AG04449 (cell line): ENCODE results near the gene KCNA2.

Experiments
- CTCF ChIA-PET: fragments of 350-600 bp; formaldehyde crosslinking; extraction: SDS; loops from one replicate; lab custom pipeline; 2021; ENCODE audit warnings: antibody characterized with exemption; lab: Yijun Ruan, JAX
- POLR2A ChIA-PET: fragments of 400-600, 350-600 bp; formaldehyde crosslinking; extraction: SDS; loops from one replicate; lab custom pipeline; 2020; ENCODE audit warnings: antibody characterized with exemption, inconsistent platforms; lab: Yijun Ruan, JAX
- DNase-seq: peaks from one replicate; pipeline ENCODE4 v3.0.0-alpha.2; 2010; ENCODE audit warnings: low read depth, low spot score
- H3K4me3 ChIP-seq: 2 replicates; pipeline ENCODE4 v1.5.1; 2011; ENCODE audit warnings: low read depth, mild to moderate bottlenecking, control low read depth, low read length
- TF ChIP-seq, protein P1 (sequence below): IDR thresholded peaks from one replicate; pipeline ENCODE4 v1.5.1; 2011; ENCODE audit warnings: mild to moderate bottlenecking, moderate library complexity, low read length, control low read depth, inconsistent platforms; ENCODE audit not compliant: insufficient read depth; ENCODE audit errors: missing control alignments

The KCNA2 gene

DNA sequence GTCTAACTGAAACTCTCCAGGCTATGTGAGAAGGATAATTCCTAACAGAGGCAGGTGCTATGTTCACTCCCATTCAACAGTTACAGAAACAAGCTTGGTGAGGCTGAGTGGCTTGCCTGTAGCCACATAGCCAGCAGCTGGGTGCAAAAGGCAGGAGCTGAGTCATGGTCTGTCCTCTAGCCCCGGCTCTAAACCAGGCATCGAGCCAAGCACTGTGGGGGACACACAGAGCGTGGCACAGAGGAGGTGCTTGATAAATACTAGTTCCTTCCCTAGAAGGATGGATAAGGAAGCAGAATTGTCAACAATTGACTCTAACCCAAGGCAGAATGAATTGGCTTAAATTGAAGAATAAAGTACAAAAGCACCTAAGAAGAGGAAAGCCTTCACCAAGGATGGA, 10.4 kb upstream of the KCNA2 start:
- DNase-seq: no peak
- H3K4me3 ChIP-seq: no peak overlapping the region
- POLR2A ChIA-PET: no interaction called here
- TF ChIP-seq, protein P1, sequence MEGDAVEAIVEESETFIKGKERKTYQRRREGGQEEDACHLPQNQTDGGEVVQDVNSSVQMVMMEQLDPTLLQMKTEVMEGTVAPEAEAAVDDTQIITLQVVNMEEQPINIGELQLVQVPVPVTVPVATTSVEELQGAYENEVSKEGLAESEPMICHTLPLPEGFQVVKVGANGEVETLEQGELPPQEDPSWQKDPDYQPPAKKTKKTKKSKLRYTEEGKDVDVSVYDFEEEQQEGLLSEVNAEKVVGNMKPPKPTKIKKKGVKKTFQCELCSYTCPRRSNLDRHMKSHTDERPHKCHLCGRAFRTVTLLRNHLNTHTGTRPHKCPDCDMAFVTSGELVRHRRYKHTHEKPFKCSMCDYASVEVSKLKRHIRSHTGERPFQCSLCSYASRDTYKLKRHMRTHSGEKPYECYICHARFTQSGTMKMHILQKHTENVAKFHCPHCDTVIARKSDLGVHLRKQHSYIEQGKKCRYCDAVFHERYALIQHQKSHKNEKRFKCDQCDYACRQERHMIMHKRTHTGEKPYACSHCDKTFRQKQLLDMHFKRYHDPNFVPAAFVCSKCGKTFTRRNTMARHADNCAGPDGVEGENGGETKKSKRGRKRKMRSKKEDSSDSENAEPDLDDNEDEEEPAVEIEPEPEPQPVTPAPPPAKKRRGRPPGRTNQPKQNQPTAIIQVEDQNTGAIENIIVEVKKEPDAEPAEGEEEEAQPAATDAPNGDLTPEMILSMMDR: no peak
- CTCF ChIA-PET: interaction anchor here (1.0 to 5.6 kb wide), 5 partner anchors 10 to 148 kb away, joined by 3 to 29 read pairs (median 5); partner anchors contain the start of gene KCNA2

DNA sequence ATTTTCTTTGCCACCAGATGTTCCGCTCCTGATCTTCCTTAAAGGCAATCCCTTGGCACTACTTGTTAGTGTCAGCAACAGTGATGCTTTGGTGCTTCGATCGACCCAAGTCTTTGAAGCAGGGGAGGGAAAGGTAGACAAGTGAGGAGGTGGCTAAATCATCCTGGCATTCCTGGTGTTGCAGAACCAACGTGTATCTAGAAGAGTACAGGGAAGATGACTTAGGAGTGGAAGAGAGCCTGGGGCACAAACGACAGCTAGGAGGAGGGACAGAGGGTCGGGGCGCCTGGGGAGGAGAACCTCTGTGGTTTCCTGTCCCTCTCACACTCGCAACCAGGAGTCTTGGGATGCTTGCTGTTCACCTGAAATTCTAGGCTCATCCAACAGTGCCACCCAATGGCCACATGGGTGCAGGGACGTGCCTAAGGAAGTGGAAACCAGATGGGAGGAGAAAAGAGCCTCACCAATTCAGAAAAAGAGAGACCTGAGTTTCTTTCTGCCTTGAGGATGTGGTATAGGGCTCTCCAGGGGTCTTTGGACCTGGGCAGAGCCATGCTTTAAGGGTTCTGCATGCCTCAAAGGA, 9.5 kb upstream of the KCNA2 start:
- ChIA-PET CTCF (interaction anchor here (1.1 to 5.6 kb wide), 3 partner anchors 9 to 149 kb away, joined by 3 to 29 read pairs (median 7); partner anchors contain the start of gene KCNA2), POLR2A (no interaction called here)
- no peak overlapping the region for H3K4me3 ChIP-seq
- TF ChIP-seq, protein P1: peak; percentile 75
- DNase-seq: peak; percentile 12

DNA sequence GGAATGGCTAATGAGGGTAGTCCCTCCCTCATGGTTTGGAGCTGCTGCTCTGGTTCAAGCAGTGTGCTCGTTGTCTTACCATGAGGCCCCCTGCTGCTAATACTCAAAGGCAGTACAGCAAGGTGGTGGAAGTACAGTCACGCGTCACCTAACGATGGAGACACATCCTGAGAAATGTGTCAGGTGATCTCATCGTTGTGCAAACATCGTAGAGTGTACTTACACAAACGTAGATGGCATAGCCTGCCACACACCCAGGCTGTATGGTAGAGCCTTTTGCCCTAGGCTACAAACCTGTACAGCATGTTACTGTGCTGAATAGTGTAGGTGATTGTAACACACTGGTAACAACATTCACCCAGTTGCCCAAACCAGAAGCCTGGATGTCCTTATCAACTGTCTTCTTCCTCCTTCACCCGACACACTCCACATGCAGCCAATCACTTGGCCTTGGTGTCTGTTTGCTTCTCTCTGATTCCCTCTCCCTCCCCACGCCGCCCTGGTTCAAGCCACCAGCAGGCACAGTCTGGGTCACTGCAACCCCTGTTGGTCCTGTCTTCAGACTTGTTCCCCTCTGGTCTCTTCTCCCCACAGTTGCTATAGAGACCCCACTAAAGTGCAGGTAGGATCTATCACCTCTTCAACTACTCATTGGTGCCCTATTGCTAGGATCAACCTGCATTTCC, 6.0 kb upstream of the KCNA2 start:
- TF ChIP-seq, protein P1: no peak
- ChIA-PET POLR2A (no interaction called here), CTCF (interaction anchor here (1.6 kb wide), 1 partner anchor 7 kb away, joined by 4 read pairs; no protein-coding TSS in a partner anchor)
- no peak overlapping the region for H3K4me3 ChIP-seq
- DNase-seq: no peak

DNA sequence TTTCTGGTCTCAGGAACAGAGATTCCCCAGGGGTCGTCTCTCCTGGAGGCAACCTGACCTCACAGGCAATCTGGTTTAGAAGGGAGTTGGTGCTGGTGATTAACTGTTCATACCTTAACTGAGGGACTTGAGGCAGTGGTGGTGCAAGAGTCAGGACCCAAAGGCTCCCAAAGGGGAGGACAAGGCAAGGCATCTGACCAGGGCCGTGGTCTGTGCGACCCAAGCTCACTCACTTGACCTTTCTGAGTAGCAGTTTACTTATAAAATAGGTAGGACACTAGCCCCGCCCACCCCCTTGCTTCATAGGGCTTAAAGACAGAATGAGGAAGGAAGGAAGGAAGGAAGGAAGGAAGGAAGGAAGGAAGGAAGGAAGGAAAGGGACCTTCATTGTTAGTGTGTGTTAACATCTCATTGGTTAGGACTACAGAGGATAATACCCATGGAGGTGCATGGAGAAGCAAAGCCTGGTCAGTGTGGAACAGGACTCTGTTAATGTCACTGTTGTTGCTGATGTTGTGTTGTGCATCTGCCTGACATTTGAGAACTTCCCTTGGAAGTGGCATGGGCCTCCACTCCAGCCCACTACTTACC, 4.6 kb upstream of the KCNA2 start:
- CTCF ChIA-PET: interaction anchor here (1.0 to 1.6 kb wide), 3 partner anchors 9 to 56 kb away, joined by 3 to 4 read pairs (median 3); no protein-coding TSS in a partner anchor
- TF ChIP-seq, protein P1: no peak
- POLR2A ChIA-PET: no interaction called here
- H3K4me3 ChIP-seq: no peak overlapping the region
- DNase-seq: no peak

DNA sequence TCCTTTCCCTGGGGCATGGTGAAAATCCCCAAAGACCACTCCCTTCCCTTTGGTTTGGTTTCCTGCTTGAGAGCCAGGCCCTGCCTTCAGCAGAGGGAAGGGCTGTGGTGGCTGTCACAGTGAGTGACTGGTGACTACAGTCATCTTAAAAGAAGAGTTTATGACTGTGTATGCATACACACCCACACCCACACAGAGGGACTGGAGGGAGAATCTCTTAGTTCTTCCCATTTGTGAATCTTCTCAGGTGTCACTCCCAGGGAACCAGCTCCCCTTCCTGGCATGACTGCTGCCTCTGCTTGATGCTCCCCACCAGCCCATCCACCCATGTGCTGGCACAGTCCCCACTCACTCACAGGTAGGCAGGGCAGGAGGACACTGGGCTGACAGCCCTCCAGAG, 3.9 kb upstream of the KCNA2 start:
- ChIA-PET CTCF (interaction anchor here (1.0 to 1.6 kb wide), 4 partner anchors 8 to 55 kb away, joined by 3 to 4 read pairs (median 3); no protein-coding TSS in a partner anchor), POLR2A (no interaction called here)
- no peak overlapping the region for H3K4me3 ChIP-seq
- DNase-seq: no peak
- TF ChIP-seq, protein P1: no peak

DNA sequence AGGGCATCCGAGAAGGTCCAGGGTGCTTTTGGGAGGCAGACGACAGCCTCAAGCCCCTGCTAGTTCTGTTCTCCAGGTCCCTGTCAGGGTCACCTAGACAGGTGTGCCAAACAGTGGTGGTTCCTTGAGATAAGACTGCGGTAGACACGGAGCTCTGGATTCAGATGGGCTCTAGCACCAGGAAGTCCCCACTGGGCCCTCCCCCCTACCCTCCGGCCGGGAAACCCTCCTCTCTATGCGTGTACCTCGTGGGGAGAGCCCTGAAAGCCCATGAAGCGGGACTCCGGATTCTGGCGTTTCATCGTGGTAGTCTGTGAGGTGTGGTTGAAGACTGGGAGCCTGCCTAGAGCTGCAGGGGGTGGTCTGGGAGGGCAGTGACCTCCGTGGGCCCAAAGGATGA, 2.1 kb upstream of the KCNA2 start:
- ChIA-PET POLR2A (no interaction called here), CTCF (interaction anchor here (2.7 to 4.1 kb wide), 2 partner anchors 8 to 11 kb away, joined by 7 to 16 read pairs; no protein-coding TSS in a partner anchor)
- TF ChIP-seq, protein P1: no peak
- no peak for DNase-seq
- H3K4me3 ChIP-seq: no peak overlapping the region
